HCT116 (cell line): ENCODE data around the gene RNF34. TPM values are rescaled to one million over a fixed set of nuclear protein-coding genes. Genes with fewer than 3 reads are reported as not detected.

ENCODE experiments used
- ATAC-seq: fragments of 200-7000 bp; cut with Tn5 transposase; 2 replicates; pipeline ENCODE4 v1.9.1; 2020; ENCODE audit warnings: mild to moderate bottlenecking, moderate library complexity
- BruUV-seq: library from RNA; stranded (reverse); fragments of 400-500 nt; replicated peaks from 2 replicates; lab custom pipeline; 2021; lab: Mats Ljungman, UMichigan
- CTCF ChIA-PET: fragments of 300-600 bp; sonication (Branson Sonifier 250); formaldehyde crosslinking; loops from one replicate; lab custom pipeline; 2021; ENCODE audit warnings: antibody characterized with exemption; lab: Charles Lee
- POLR2A ChIA-PET: fragments of 300-600, 350-600 bp; sonication (Branson Sonifier 250); formaldehyde crosslinking; loops from one replicate; lab custom pipeline; 2021; ENCODE audit warnings: antibody characterized with exemption; lab: Charles Lee
- RAD21 ChIA-PET, 2 experiments: fragments of 300-600 bp; sonication (Branson Sonifier 250); formaldehyde crosslinking; loops; one replicate each; lab custom pipeline; 2023; ENCODE audit warnings: low total read pairs in 2 of 2; ENCODE audit not compliant: uncharacterized antibody in 2 of 2, unreplicated experiment in 2 of 2, low non-redundant PET in 1 of 2; lab: Charles Lee
- DNase-seq: peaks from one replicate; pipeline ENCODE4 v3.0.0-alpha.2; 2010; ENCODE audit warnings: low read depth, low spot score
- H2AFZ ChIP-seq: fragments of 200-600 bp; shearing (Covaris generic), sonication (generic); 2 replicates; pipeline ENCODE4 v1.6.1; 2017; ENCODE audit warnings: low read depth, mixed run types, mixed read lengths, antibody characterized with exemption, low read length; ENCODE audit not compliant: poor library complexity, severe bottlenecking
- H3K27ac ChIP-seq: 2 replicates; pipeline ENCODE4 v1.5.1; 2012; ENCODE audit warnings: low read depth, low read length
- H3K27me3 ChIP-seq: fragments of 200-600 bp; sonication (generic); 2 replicates; pipeline ENCODE4 v1.6.1; 2016; ENCODE audit warnings: mixed run types, low read length, mixed read lengths; ENCODE audit not compliant: insufficient read depth
- H3K36me3 ChIP-seq, 2 experiments: fragments of 200-500 bp in 1 of 2; fragments of 200-600 bp in 1 of 2; sonication (Bioruptor generic) in 1 of 2; sonication (generic) in 1 of 2; 2 replicates each; pipeline versions ENCODE4 v1.5.1 to v1.6.1; 2014 to 2016; ENCODE audit warnings: low read length in 2 of 2, inconsistent platforms in 1 of 2, mixed read lengths in 1 of 2, mixed run types in 1 of 2; ENCODE audit not compliant: insufficient read depth in 2 of 2, control insufficient read depth in 1 of 2
- H3K4me1 ChIP-seq, 2 experiments: fragments of 200-600 bp in 1 of 2; sonication (generic) in 1 of 2; 2 replicates each; pipeline versions ENCODE4 v1.5.1 to v1.6.1; 2012 to 2017; ENCODE audit warnings: low read length in 2 of 2, inconsistent platforms in 1 of 2, mild to moderate bottlenecking in 1 of 2, mixed read lengths in 1 of 2, mixed run types in 1 of 2, moderate library complexity in 1 of 2; ENCODE audit not compliant: insufficient read depth in 2 of 2, control insufficient read depth in 1 of 2
- H3K4me2 ChIP-seq: fragments of 200-600 bp; sonication (generic); 2 replicates; pipeline ENCODE4 v1.6.1; 2017; ENCODE audit warnings: mixed run types, low read length, mixed read lengths
- H3K4me3 ChIP-seq, 2 experiments: fragments of 200-600 bp in 1 of 2; sonication (generic) in 1 of 2; replicated peaks in 1 of 2; 2 replicates each; pipeline ENCODE4 v1.5.1; 2011 to 2016; ENCODE audit warnings: low read length in 2 of 2, control low read depth in 1 of 2, low read depth in 1 of 2, mild to moderate bottlenecking in 1 of 2, mixed read lengths in 1 of 2, mixed run types in 1 of 2
- H3K79me2 ChIP-seq: fragments of 200-600 bp; sonication (generic); 2 replicates; pipeline ENCODE4 v1.6.1; 2017; ENCODE audit warnings: mild to moderate bottlenecking, mixed run types, low read length, moderate library complexity, mixed read lengths; ENCODE audit not compliant: insufficient read depth
- H3K9ac ChIP-seq: fragments of 200-600 bp; sonication (generic); 2 replicates; pipeline ENCODE4 v1.6.1; 2016; ENCODE audit warnings: low read length, mixed read lengths
- H3K9me2 ChIP-seq: fragments of 200-600 bp; sonication (generic), shearing (Covaris generic); 2 replicates; pipeline ENCODE4 v1.6.1; 2017; ENCODE audit warnings: mixed run types, mild to moderate bottlenecking, moderate library complexity; ENCODE audit not compliant: insufficient read depth
- H3K9me3 ChIP-seq, 2 experiments: fragments of 200-500 bp in 1 of 2; fragments of 200-600 bp in 1 of 2; sonication (Bioruptor generic) in 1 of 2; sonication (generic) in 1 of 2; 2 replicates each; pipeline ENCODE4 v1.6.1; 2014 to 2017; ENCODE audit warnings: low read length in 2 of 2, mixed read lengths in 2 of 2, inconsistent platforms in 1 of 2, low read depth in 1 of 2, mild to moderate bottlenecking in 1 of 2, mixed run types in 1 of 2, moderate library complexity in 1 of 2; ENCODE audit not compliant: control insufficient read depth in 1 of 2, insufficient read depth in 1 of 2
- H4K20me1 ChIP-seq: fragments of 200-600 bp; sonication (generic), shearing (Covaris generic); 2 replicates; pipeline ENCODE4 v1.6.1; 2017; ENCODE audit warnings: mixed run types, mild to moderate bottlenecking, moderate library complexity; ENCODE audit not compliant: insufficient read depth
- ATF3 ChIP-seq: IDR thresholded peaks from 2 replicates; pipeline ENCODE4 v1.6.1; 2012
- CBX3 ChIP-seq: IDR thresholded peaks from 2 replicates; pipeline ENCODE4 v1.6.1; 2012; ENCODE audit warnings: low read depth
- CTCF ChIP-seq, 3 experiments: fragments of 200-600 bp in 1 of 3; sonication (generic) in 1 of 3; IDR thresholded peaks in 2 of 3; conservative IDR thresholded peaks in 1 of 3; 2 replicates each; pipeline ENCODE4 v1.5.1; 2012 to 2017; ENCODE audit warnings: low read depth in 2 of 3, low read length in 2 of 3, antibody characterized with exemption in 1 of 3, borderline replicate concordance in 1 of 3, control low read depth in 1 of 3, mild to moderate bottlenecking in 1 of 3, mixed read lengths in 1 of 3, mixed run types in 1 of 3, moderate library complexity in 1 of 3; ENCODE audit not compliant: insufficient read depth in 1 of 3
- EGR1 ChIP-seq: IDR thresholded peaks from 2 replicates; pipeline ENCODE4 v1.6.1; 2012; ENCODE audit warnings: low read depth
- ELF1 ChIP-seq: IDR thresholded peaks from 2 replicates; pipeline ENCODE4 v1.6.1; 2012; ENCODE audit warnings: low read depth, borderline replicate concordance
- EZH2 ChIP-seq: fragments of 200-600 bp; sonication (generic); IDR thresholded peaks from 2 replicates; pipeline ENCODE4 v1.6.1; 2017; ENCODE audit warnings: antibody characterized with exemption, mixed run types
- EZH2phosphoT487 ChIP-seq: fragments of 200-600 bp; IDR thresholded peaks from 2 replicates; pipeline ENCODE4 v1.6.1; 2018; ENCODE audit warnings: antibody characterized with exemption, borderline replicate concordance
- FOSL1 ChIP-seq: IDR thresholded peaks from 2 replicates; pipeline ENCODE4 v1.6.1; 2012; ENCODE audit warnings: low read depth
- JUND ChIP-seq: IDR thresholded peaks from 2 replicates; pipeline ENCODE4 v1.6.1; 2012
- MAX ChIP-seq: IDR thresholded peaks from 2 replicates; pipeline ENCODE4 v1.6.1; 2012
- POLR2A ChIP-seq: IDR thresholded peaks from 2 replicates; pipeline ENCODE4 v1.7.0; 2011; ENCODE audit warnings: borderline replicate concordance; ENCODE audit not compliant: insufficient read depth, insufficient read length; ENCODE audit errors: extremely low read depth
- POLR2AphosphoS5 ChIP-seq: IDR thresholded peaks from 2 replicates; pipeline ENCODE4 v1.6.1; 2011; ENCODE audit warnings: mild to moderate bottlenecking, low read depth, low read length, moderate library complexity
- RAD21 ChIP-seq: IDR thresholded peaks from 2 replicates; pipeline ENCODE4 v1.6.1; 2012; ENCODE audit warnings: low read depth, mild to moderate bottlenecking
- REST ChIP-seq: IDR thresholded peaks from 2 replicates; pipeline ENCODE4 v1.6.1; 2012; ENCODE audit warnings: low read depth
- SIN3A ChIP-seq: IDR thresholded peaks from 2 replicates; pipeline ENCODE4 v1.6.1; 2012; ENCODE audit warnings: low read depth
- ZBTB33 ChIP-seq: IDR thresholded peaks from 2 replicates; pipeline ENCODE4 v1.6.1; 2011; ENCODE audit warnings: mild to moderate bottlenecking, low read length, moderate library complexity; ENCODE audit not compliant: insufficient replicate concordance; ENCODE audit errors: extremely low read depth
- ZFX ChIP-seq: fragments of 450-650 bp; IDR thresholded peaks from 2 replicates; pipeline ENCODE4 v1.6.1; 2017
- intact Hi-C: fragments of 100-400 bp; cut with micrococcal nuclease; formaldehyde crosslinking; loops from 2 replicates; pipeline ENCODE4 v1.10.0; 2022
- total RNA-seq: library from RNA; stranded (reverse); gene quantifications from one replicate; pipeline ENCODE4 v1.2.1, GENCODE V29; 2021; ENCODE audit not compliant: unreplicated experiment

RNF34 gene
- total RNA-seq, 1 experiment from 2014 or later = 47.8 TPM

- Histone ChIP-seq H3K79me2 (peaks cover 29% of the 10 kb centered on the region), H3K9me3 (no peaks in the 10 kb centered on the region), H3K9ac (no peak overlapping the region), H3K4me3 (no peak overlapping the region), H3K36me3 (no peaks in the 10 kb centered on the region), H2AFZ (no peak overlapping the region), H3K27ac (no peak overlapping the region)
- intact Hi-C loops = no loop called here
- RAD21 ChIA-PET = no interaction called here
- POLR2A ChIA-PET = no interaction called here
- CTCF ChIA-PET = interaction anchor here (1.0 to 3.0 kb wide), 2 partner anchors 10 to 26 kb away, joined by 4 to 20 read pairs; no protein-coding TSS in a partner anchor
- TF ChIP-seq RAD21 (no peak), JUND (no peak), POLR2A (no peak), POLR2AphosphoS5 (no peak), SIN3A (no peak), ATF3 (no peak), CTCF (IDR thresholded peaks at IDR 0.05 in 2 of 3, conservative IDR thresholded peaks at IDR 0.05 in 1 of 3; ENCODE audit: borderline replicate concordance in 1 of 3, insufficient read depth in 1 of 3, low read depth in 2 of 3, low read length in 2 of 3) (no peak), EZH2phosphoT487 (no peak), CBX3 (no peak), EZH2 (no peak), ELF1 (no peak), EGR1 (no peak), FOSL1 (no peak), REST (no peak), MAX (no peak), ZBTB33 (no peak), ZFX (no peak)
- TF ChIP-seq, all 23 proteins: peak for 0
- Histone ChIP-seq H3K27me3 (no peaks in the 10 kb centered on the region), H3K9me2 (no peaks in the 10 kb centered on the region), H3K4me1 (peaks cover 9 to 39% of the 10 kb centered on the region in 2 experiments; a peak in 3 of 4 replicates), H3K4me2 (peak overlapping the region; percentile 80; the same call in 1 of the 2 replicates), H4K20me1 (no peaks in the 10 kb centered on the region; the same call in 1 of the 2 replicates)
- no peak for ATAC-seq
- no peak for DNase-seq
- BruUV-seq = no TSS peak
Observed at GRCh38 chr12:121468499-121468801, 68.5 kb downstream of the RNF34 start.
